IMR-90 (cell line): ENCODE data around the gene TTLL11. TPM values are rescaled to one million over a fixed set of nuclear protein-coding genes. Genes with fewer than 3 reads are reported as not detected.

Experiments
- ATAC-seq: fragments of 200-7000 bp; cut with Tn5 transposase; 2 replicates; pipeline ENCODE4 v1.9.1; 2020; ENCODE audit warnings: low read depth, mild to moderate bottlenecking, moderate library complexity
- BruUV-seq: library from RNA; stranded (reverse); fragments of 400-500 nt; replicated peaks from 2 replicates; lab custom pipeline; 2021; lab: Mats Ljungman, UMichigan
- CTCF ChIA-PET: fragments of 300-600 bp; formaldehyde crosslinking; extraction: SDS; loops from one replicate; lab custom pipeline; 2021; ENCODE audit warnings: antibody characterized with exemption; lab: Yijun Ruan, JAX
- POLR2A ChIA-PET: fragments of 300-600 bp; sonication (Branson Sonifier 250); formaldehyde crosslinking; loops from one replicate; lab custom pipeline; 2022; ENCODE audit warnings: antibody characterized with exemption; ENCODE audit not compliant: unreplicated experiment; lab: Charles Lee
- DNase-seq: peaks from one replicate; pipeline ENCODE4 v3.0.0; 2013
- H2AFZ ChIP-seq: replicated peaks from 2 replicates; pipeline ENCODE3; 2013; ENCODE audit warnings: low read length, mild to moderate bottlenecking; ENCODE audit not compliant: poor library complexity
- H2AK5ac ChIP-seq: 2 replicates; pipeline ENCODE4 v1.6.1; 2013; ENCODE audit warnings: low read depth, low read length, inconsistent platforms
- H2AK9ac ChIP-seq: replicated peaks from 2 replicates; pipeline ENCODE3; 2013; ENCODE audit warnings: mild to moderate bottlenecking, low read depth, low read length, moderate library complexity; ENCODE audit not compliant: poor library complexity
- H2BK120ac ChIP-seq: 2 replicates; pipeline ENCODE4 v1.6.1; 2013; ENCODE audit warnings: low read depth, low read length, inconsistent platforms
- H2BK15ac ChIP-seq: 3 replicates; pipeline ENCODE4 v1.6.1; 2013; ENCODE audit warnings: low read depth, low read length, inconsistent platforms
- H2BK20ac ChIP-seq: 2 replicates; pipeline ENCODE4 v1.6.1; 2013; ENCODE audit warnings: low read depth, mild to moderate bottlenecking, inconsistent platforms, low read length, moderate library complexity
- H2BK5ac ChIP-seq: 2 replicates; pipeline ENCODE4 v1.6.1; 2013; ENCODE audit warnings: mild to moderate bottlenecking, low read depth, low read length, inconsistent platforms; ENCODE audit not compliant: poor library complexity, severe bottlenecking
- H3K14ac ChIP-seq: replicated peaks from 2 replicates; pipeline ENCODE4 v1.6.1; 2013; ENCODE audit warnings: low read depth, low read length, inconsistent platforms
- H3K18ac ChIP-seq: 2 replicates; pipeline ENCODE4 v1.6.1; 2013; ENCODE audit warnings: low read depth, low read length, control low read depth
- H3K23ac ChIP-seq: 2 replicates; pipeline ENCODE4 v1.6.1; 2013; ENCODE audit warnings: low read depth, low read length, inconsistent platforms
- H3K27ac ChIP-seq: 2 replicates; pipeline ENCODE4 v1.5.1; 2013; ENCODE audit warnings: mild to moderate bottlenecking, control low read depth, low read length; ENCODE audit not compliant: insufficient read depth
- H3K27me3 ChIP-seq: 2 replicates; pipeline ENCODE4 v1.6.1; 2013; ENCODE audit warnings: low read length; ENCODE audit not compliant: control insufficient read depth, insufficient read depth
- H3K36me3 ChIP-seq: 2 replicates; pipeline ENCODE4 v1.6.1; 2013; ENCODE audit warnings: low read length, mixed read lengths; ENCODE audit not compliant: control insufficient read depth, insufficient read depth
- H3K4ac ChIP-seq: 2 replicates; pipeline ENCODE4 v1.6.1; 2013; ENCODE audit warnings: low read depth, low read length, inconsistent platforms
- H3K4me1 ChIP-seq: 2 replicates; pipeline ENCODE4 v1.6.1; 2013; ENCODE audit warnings: low read length, mixed read lengths; ENCODE audit not compliant: control insufficient read depth, insufficient read depth
- H3K4me2 ChIP-seq: 2 replicates; pipeline ENCODE4 v1.6.1; 2013; ENCODE audit warnings: low read depth, mild to moderate bottlenecking, control low read depth, low read length, moderate library complexity
- H3K4me3 ChIP-seq: 2 replicates; pipeline ENCODE4 v1.5.1; 2013; ENCODE audit warnings: low read depth, mild to moderate bottlenecking, control low read depth, low read length, moderate library complexity; ENCODE audit not compliant: insufficient read depth
- H3K56ac ChIP-seq: 2 replicates; pipeline ENCODE4 v1.6.1; 2013; ENCODE audit warnings: low read length, inconsistent platforms; ENCODE audit not compliant: insufficient read depth; ENCODE audit errors: extremely low read depth
- H3K79me1 ChIP-seq, 2 experiments: 2 replicates each; pipeline ENCODE4 v1.6.1; 2013; ENCODE audit warnings: low read length in 2 of 2, inconsistent platforms in 1 of 2, low read depth in 1 of 2
- H3K9ac ChIP-seq: 2 replicates; pipeline ENCODE4 v1.6.1; 2013; ENCODE audit warnings: low read depth, low read length, control low read depth
- H3K9me1 ChIP-seq: 2 replicates; pipeline ENCODE4 v1.6.1; 2013; ENCODE audit warnings: low read length, inconsistent platforms; ENCODE audit not compliant: insufficient read depth
- H3K9me3 ChIP-seq: 2 replicates; pipeline ENCODE4 v1.6.1; 2013; ENCODE audit warnings: low read length; ENCODE audit not compliant: control insufficient read depth, insufficient read depth
- H4K20me1 ChIP-seq: 2 replicates; pipeline ENCODE4 v1.6.1; 2013; ENCODE audit warnings: low read length, inconsistent platforms; ENCODE audit not compliant: insufficient read depth
- H4K5ac ChIP-seq: 2 replicates; pipeline ENCODE4 v1.6.1; 2013; ENCODE audit warnings: mild to moderate bottlenecking, low read depth, low read length, control low read depth
- H4K8ac ChIP-seq, 2 experiments: 2 replicates each; pipeline ENCODE4 v1.6.1; 2013; ENCODE audit warnings: low read depth in 2 of 2, low read length in 2 of 2, control low read depth in 1 of 2, inconsistent platforms in 1 of 2
- H4K91ac ChIP-seq: 2 replicates; pipeline ENCODE4 v1.6.1; 2013; ENCODE audit warnings: low read depth, low read length, inconsistent platforms; ENCODE audit not compliant: insufficient read depth
- BHLHE40 ChIP-seq: fragments of 150-350 bp; IDR thresholded peaks from 2 replicates; pipeline ENCODE4 v1.6.1; 2016; ENCODE audit warnings: mild to moderate bottlenecking, low read depth, low read length
- CEBPB ChIP-seq: IDR thresholded peaks from 2 replicates; pipeline ENCODE4 v1.6.1; 2012; ENCODE audit warnings: low read depth, low read length, improper control_type of control experiment
- CHD1 ChIP-seq: IDR thresholded peaks from 2 replicates; pipeline ENCODE4 v1.6.1; 2012; ENCODE audit warnings: low read depth, low read length, improper control_type of control experiment
- FOS ChIP-seq: fragments of 150-350 bp; IDR thresholded peaks from 2 replicates; pipeline ENCODE4 v1.6.1; 2016; ENCODE audit warnings: low read depth, low read length
- MAZ ChIP-seq: IDR thresholded peaks from 2 replicates; pipeline ENCODE4 v1.6.1; 2012; ENCODE audit warnings: low read depth, mild to moderate bottlenecking, low read length, improper control_type of control experiment, moderate library complexity, borderline replicate concordance
- MXI1 ChIP-seq: IDR thresholded peaks from 2 replicates; pipeline ENCODE4 v1.6.1; 2012; ENCODE audit warnings: low read depth, mild to moderate bottlenecking, low read length, moderate library complexity, borderline replicate concordance
- NFE2L2 ChIP-seq: fragments of 150-350 bp; IDR thresholded peaks from 2 replicates; pipeline ENCODE4 v1.6.1; 2016; ENCODE audit warnings: low read depth, mild to moderate bottlenecking, low read length
- POLR2A ChIP-seq: IDR thresholded peaks from 2 replicates; pipeline ENCODE4 v1.6.1; 2012; ENCODE audit warnings: mild to moderate bottlenecking, low read depth, low read length
- RAD21 ChIP-seq: IDR thresholded peaks from 2 replicates; pipeline ENCODE4 v1.6.1; 2012; ENCODE audit warnings: low read length, improper control_type of control experiment
- RCOR1 ChIP-seq: IDR thresholded peaks from 2 replicates; pipeline ENCODE4 v1.6.1; 2012; ENCODE audit warnings: mild to moderate bottlenecking, low read length, improper control_type of control experiment; ENCODE audit not compliant: insufficient replicate concordance
- RFX5 ChIP-seq: IDR thresholded peaks from 2 replicates; pipeline ENCODE4 v1.8.0; 2012; ENCODE audit warnings: low read depth, mild to moderate bottlenecking, low read length, moderate library complexity
- WGBS, 2 experiments: methylation state at CpG; one replicate each; pipeline versions ENCODE4 v1.1.5 to v1.1.7; 2013; ENCODE audit warnings: missing lambda C conversion rate in 2 of 2; ENCODE audit not compliant: insufficient read length in 1 of 2; ENCODE audit errors: extremely low coverage in 2 of 2; 5-methylcytosine and 5-hydroxymethylcytosine counted together
- dilution Hi-C: fragments of 300-500 bp; cut with HindIII; formaldehyde crosslinking; loops from one replicate; pipeline ENCODE4 v1.14.3; 2018; ENCODE audit warnings: low sequenced_read_pairs; ENCODE audit not compliant: unreplicated experiment
- in situ Hi-C: fragments of 300-500 bp; cut with MboI; formaldehyde crosslinking; loops from 3 replicates; pipeline ENCODE4 v1.14.3; 2019; ENCODE audit warnings: low sequenced_read_pairs, inconsistent platforms, mixed read lengths
- intact Hi-C: fragments of 100-400 bp; cut with micrococcal nuclease; formaldehyde crosslinking; loops from 2 replicates; pipeline ENCODE4 v1.10.0; 2022
- polyA plus RNA-seq, 3 experiments: library from polyadenylated mRNA; depleted of rRNA; stranded (reverse); fragments of >200 nt; gene quantifications; 2 replicates each; pipeline ENCODE4 v1.2.3, GENCODE V29; 2012; ENCODE audit warnings: low replicate concordance in 1 of 3
- total RNA-seq: library from RNA; depleted of rRNA; stranded (reverse); fragments of >200 nt; gene quantifications from 2 replicates; pipeline ENCODE4 v1.2.3, GENCODE V29; 2012
- TF ChIP-seq, protein P1 (sequence below): fragments of 150-350 bp; IDR thresholded peaks from 2 replicates; pipeline ENCODE4 v1.6.1; 2017; ENCODE audit warnings: mild to moderate bottlenecking, antibody characterized with exemption, low read length, low read depth
- TF ChIP-seq, protein P2 (sequence below): conservative IDR thresholded peaks from 2 replicates; pipeline ENCODE4 v1.5.1; 2012; ENCODE audit warnings: mild to moderate bottlenecking, low read depth, low read length, improper control_type of control experiment

The TTLL11 gene
- total and polyA plus RNA-seq, 2 of the 4 experiments (the other 2 are of a cell fraction): 2.0 to 4.6 TPM

DNA sequence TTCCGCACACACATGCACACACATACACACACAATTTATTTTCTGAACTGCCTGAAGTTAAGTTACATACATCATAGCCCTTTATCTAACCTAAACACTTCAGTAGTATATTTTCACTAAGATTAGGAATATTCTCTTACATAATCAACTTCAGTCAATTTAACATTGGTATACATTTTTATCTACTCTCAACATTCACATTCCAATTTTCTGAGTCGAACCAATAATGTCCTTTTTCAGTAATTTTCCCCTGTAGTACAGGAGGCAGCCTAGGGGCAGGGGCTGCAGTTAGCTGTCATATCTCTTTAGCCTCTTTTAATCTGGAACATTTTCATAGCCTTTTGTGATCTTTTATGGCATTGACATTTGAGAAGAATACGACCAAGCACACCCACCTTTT is 291.5 kb downstream of the TTLL11 start:
- Histone ChIP-seq H3K4me1 (peaks cover 2% of the 10 kb centered on the region; the same call in 1 of the 2 replicates), H3K27me3 (peaks cover 13% of the 10 kb centered on the region; the same call in 1 of the 2 replicates), H3K79me1 (no peaks in the 10 kb centered on the region), H3K18ac (no peak overlapping the region), H2BK15ac (no peak overlapping the region), H3K9me1 (no peaks in the 10 kb centered on the region), H3K56ac (no peak overlapping the region), H2BK120ac (no peak overlapping the region), H4K91ac (no peak overlapping the region), H3K14ac (no peak overlapping the region), H4K20me1 (no peaks in the 10 kb centered on the region), H2AK9ac (no peak overlapping the region), H3K4me3 (no peak overlapping the region), H3K9ac (no peak overlapping the region), H3K9me3 (peaks cover 2% of the 10 kb centered on the region; the same call in 1 of the 2 replicates), H3K4me2 (no peak overlapping the region; the same call in 1 of the 2 replicates), H2AK5ac (no peak overlapping the region), H2BK20ac (no peak overlapping the region), H3K27ac (no peak overlapping the region), H3K4ac (no peak overlapping the region), H3K23ac (no peak overlapping the region), H4K8ac (no peak overlapping the region), H2AFZ (no peak overlapping the region), H3K36me3 (no peaks in the 10 kb centered on the region), H2BK5ac (no peak overlapping the region), H4K5ac (no peak overlapping the region)
- intact Hi-C loops: no loop called here
- DNase-seq (peak; percentile 11), ATAC-seq (peak; percentile 61; the same call in 1 of the 2 replicates)
- no TSS peak for BruUV-seq
- ChIA-PET CTCF (no interaction called here), POLR2A (no interaction called here)
- no peak for TF ChIP-seq CHD1
- no peak for TF ChIP-seq CEBPB
- TF ChIP-seq MXI1: no peak
- TF ChIP-seq RFX5: no peak; the same call in 1 of the 2 replicates
- TF ChIP-seq POLR2A: no peak
- TF ChIP-seq RCOR1: no peak
- TF ChIP-seq MAZ: no peak
- no peak for TF ChIP-seq FOS
- no peak for TF ChIP-seq BHLHE40
- TF ChIP-seq, protein P1, sequence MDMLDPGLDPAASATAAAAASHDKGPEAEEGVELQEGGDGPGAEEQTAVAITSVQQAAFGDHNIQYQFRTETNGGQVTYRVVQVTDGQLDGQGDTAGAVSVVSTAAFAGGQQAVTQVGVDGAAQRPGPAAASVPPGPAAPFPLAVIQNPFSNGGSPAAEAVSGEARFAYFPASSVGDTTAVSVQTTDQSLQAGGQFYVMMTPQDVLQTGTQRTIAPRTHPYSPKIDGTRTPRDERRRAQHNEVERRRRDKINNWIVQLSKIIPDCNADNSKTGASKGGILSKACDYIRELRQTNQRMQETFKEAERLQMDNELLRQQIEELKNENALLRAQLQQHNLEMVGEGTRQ: no peak
- no peak for TF ChIP-seq NFE2L2
- no peak for TF ChIP-seq RAD21
- TF ChIP-seq, protein P2, sequence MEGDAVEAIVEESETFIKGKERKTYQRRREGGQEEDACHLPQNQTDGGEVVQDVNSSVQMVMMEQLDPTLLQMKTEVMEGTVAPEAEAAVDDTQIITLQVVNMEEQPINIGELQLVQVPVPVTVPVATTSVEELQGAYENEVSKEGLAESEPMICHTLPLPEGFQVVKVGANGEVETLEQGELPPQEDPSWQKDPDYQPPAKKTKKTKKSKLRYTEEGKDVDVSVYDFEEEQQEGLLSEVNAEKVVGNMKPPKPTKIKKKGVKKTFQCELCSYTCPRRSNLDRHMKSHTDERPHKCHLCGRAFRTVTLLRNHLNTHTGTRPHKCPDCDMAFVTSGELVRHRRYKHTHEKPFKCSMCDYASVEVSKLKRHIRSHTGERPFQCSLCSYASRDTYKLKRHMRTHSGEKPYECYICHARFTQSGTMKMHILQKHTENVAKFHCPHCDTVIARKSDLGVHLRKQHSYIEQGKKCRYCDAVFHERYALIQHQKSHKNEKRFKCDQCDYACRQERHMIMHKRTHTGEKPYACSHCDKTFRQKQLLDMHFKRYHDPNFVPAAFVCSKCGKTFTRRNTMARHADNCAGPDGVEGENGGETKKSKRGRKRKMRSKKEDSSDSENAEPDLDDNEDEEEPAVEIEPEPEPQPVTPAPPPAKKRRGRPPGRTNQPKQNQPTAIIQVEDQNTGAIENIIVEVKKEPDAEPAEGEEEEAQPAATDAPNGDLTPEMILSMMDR: no peak
- 80% methylated on average over 1 of the region's 3 CpGs; no CpG with 5 or more reads in 1 of the 2 experiments for WGBS, 2 experiments
- in situ Hi-C loops: no loop called here
- dilution Hi-C loops: no loop called here
